ENCODE data around the gene PKNOX2. TPM values are rescaled to one million over a fixed set of nuclear protein-coding genes. Genes with fewer than 3 reads are reported as not detected.

The PKNOX2 gene
- total RNA-seq, 1 donor from 2014 or later = not detected

DNA sequence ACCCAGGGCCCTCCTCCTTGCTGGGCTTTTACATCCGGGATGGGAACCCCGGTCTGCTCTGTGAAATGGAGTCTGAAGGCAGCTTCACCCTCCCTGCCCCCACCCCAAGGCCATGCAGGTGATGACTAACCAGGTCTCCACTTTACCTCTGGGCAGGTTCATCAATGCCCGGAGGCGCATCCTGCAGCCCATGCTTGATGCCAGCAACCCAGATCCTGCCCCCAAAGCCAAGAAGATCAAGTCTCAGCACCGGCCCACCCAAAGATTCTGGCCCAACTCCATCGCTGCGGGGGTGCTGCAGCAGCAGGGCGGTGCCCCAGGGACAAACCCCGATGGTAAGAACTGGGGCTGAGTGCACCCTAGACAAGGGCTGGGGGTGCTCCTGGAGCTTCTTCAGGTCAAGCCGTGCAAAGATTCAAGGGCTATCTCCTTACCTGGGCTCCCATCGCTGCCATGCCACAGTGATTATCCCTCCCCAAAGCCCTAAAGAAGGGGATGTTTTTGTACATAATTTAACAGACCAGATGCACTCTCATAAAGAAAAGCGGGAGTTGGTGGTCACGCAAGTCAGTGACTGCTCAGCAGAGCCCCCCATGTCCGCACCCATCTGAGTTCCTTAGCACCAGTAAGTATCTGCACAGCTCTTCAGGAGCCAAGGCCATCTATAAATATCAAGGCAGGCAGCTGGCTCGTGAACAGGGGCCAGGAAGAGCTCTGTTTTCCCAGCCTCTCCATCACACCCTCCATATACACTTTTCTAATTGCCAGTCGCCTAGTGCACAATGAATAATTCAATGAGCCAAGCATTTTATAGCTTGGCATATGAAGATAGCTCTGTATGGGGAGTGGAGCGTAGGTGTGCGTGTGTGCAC lies 265.5 kb downstream of the PKNOX2 start:
- intact Hi-C loops (cut with micrococcal nuclease) = loop anchor here (1.0 to 5.0 kb wide), 3 partner anchors 137 to 468 kb away; partner anchors contain the start of gene EI24

DNA sequence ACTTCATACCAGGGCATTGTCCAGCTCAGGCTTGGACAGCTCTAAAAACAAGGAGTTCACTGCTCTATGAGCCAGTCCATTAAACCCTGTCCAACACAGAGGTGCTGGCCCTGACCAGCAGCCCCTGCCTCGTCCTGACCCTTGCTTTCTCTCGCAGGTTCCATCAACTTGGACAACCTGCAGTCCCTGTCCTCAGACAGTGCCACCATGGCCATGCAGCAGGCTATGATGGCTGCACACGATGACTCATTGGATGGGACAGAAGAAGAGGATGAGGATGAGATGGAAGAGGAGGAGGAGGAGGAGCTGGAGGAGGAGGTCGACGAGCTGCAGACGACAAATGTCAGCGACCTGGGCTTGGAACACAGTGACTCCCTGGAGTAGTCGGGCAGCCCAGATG lies 266.5 kb downstream of the PKNOX2 start:
- intact Hi-C loops (cut with micrococcal nuclease) = loop anchor here (5.0 kb wide), 1 partner anchor 136 kb away; the partner anchor contains the start of gene EI24

DNA sequence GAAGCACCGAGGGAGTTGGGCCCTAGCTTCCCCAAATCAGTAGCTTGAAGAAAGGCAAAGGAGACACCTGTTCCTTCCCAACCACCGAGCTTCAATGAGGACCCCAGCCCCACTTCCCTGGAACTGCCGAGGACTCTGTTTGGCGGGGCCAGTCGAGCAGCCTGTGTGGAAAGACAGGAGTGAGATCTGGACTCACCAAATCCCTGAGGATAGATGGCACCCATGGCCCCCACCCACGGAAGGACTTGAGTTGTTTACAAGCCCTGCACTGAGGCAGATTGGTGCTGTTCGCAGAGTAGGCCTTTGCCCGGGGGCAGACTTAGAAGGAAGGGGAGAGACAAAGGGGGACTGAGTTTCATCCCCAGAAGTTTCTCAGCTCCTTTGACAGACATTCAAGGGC lies 266.9 kb downstream of the PKNOX2 start:
- intact Hi-C loops (cut with micrococcal nuclease) = loop anchor here (5.0 kb wide), 1 partner anchor 136 kb away; the partner anchor contains the start of gene EI24

DNA sequence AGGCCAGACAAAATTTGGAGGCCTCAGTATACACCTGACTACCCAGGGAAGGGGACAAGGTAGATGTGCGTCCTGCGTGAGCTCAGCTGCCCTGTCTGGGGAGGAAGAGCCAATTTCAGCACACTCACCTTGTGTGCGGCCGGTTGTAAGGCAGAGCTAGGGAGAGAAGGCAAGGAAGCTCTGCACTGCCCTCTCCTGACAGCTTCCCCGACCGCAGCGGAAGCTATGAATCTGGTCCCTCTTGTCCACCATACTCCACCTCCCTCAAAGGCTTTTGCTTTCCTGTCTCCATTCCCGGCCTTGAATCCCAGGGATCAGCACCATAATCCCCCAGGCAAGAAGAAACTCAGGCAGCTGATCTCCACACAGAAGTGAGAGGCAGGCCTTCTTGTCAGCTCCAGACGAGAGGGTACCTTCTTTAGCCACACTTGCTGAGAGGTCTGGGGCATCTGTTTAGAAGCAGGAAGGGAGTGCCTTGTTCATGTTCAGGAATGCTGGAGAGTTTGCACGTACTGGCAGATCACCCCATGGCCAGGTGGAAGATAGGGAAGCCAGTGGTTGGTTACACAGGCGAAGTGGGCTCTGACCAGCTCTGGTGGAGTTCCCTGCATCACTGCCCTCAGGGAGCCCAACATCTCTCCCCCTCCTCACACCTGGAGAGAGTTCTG lies 269.0 kb downstream of the PKNOX2 start:
- intact Hi-C loops (cut with micrococcal nuclease) = loop anchor here (5.0 kb wide), 1 partner anchor 134 kb away; the partner anchor contains the start of gene EI24

DNA sequence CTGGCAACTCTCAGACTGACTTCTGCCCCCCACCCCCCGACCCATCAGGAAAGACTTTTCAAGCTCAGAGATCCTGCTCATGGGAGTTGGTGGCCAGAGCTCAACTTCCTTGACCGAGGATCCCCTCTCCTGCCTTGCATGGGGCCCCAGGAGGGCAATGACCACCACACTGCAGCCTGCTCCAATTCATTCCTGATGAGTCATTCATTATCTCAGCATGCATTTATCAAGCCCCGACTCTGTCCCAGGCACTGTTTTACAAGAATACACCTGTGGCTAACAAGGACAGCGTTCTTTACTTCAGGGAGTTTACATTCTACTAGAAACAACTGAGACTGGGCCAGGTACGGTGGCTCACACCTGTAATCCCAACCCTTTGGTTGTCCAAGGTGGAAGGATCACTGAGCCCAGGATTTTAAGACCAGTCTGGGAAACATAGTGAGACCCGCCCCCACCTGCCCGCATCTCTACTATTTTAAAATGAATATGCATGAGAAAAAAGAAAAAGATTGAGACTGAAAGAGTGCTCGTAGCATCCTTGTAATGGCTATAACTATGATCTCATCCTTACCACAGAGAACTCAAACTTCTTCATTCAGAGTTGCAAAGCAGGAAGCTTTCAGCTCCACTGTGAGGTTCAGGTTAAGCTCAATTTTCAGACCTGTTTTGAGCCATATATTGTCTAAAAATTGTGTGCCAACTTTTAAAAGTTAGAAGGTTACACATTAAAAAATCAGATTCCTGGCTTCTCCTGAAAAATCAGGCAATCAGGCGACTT lies 271.1 kb downstream of the PKNOX2 start:
- intact Hi-C loops (cut with micrococcal nuclease) = no loop called here

DNA sequence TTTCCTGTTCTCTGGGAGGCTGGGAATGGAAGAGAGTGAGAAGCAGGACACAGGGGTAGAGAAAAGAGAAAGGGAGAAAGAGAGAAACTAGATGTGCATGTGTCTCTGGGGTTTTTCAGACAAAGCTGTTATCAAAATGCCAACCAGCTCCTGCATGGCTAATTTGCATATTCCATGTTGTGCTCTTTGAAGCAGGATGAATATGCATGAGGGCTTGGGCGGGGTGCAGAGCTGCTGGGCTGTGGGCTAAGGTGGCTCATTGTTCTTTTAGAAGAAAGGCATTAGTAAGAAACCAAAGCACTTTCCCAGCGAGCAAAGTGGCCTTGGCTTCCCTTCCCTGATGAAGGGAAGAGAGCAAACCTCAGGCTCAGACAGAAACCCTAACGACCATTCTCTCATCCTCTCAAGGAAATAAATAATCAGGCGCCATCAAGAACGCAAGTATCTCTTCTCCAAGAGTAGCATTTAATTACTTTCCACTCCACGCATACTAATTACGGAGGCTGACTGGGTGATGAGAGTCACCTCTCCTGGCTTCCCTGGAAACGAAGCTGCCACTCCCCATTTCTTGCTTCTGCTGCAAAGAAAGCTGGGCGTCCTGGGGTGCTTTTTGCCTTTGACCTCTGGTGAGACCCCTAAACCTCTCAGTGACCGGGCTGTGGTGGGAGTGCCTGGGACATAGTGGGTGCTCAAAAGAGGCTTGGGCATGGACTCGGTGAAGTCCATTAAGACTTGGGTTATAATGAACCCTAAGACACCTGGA lies 277.3 kb downstream of the PKNOX2 start:
- intact Hi-C loops (cut with micrococcal nuclease) = no loop called here

DNA sequence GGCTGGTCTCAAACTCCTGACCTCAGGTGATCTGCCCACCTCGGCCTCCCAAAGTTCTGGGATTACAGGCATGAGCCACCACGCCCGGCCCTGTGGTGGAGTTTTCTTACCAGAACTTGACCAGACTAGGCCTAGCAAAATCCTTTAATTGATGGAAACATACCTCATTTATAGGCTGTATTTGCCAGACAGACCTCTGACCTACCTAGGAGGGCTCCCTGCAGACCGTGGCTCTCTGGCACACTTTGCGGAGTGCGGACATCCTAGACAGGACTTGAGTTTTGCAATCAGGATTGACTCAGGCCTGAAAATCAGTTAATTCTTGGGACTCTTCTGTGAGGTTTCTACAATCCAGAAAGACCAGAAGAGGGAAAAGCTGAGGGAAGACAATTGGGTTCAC lies 278.4 kb downstream of the PKNOX2 start:
- intact Hi-C loops (cut with micrococcal nuclease) = no loop called here

DNA sequence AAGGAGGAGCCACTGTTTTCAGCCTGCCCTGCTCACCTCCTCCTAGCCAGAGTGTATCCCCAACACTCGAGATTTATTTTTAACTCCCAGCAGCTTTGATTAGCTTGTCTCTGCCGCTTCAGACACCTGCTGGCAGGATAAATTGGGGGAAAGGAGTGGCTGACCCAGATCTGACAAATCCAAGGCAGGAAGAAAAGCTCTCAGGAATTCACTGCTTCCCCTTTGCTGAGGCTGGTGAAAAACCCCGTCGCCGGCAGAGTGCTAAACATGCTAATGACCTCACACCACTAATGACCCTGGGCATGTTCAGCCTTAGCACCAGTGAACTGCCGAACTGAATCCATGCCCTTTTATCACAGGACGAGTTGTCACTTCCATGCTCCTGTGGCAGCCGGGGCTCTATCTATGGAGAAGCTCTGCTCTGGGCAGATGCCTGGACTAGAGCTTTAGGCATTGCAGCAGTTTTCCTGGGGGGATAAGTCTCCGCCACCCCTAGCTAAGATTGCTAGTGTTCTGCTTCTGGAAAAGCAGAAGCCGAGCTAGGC lies 279.3 kb downstream of the PKNOX2 start:
- intact Hi-C loops (cut with micrococcal nuclease) = no loop called here

DNA sequence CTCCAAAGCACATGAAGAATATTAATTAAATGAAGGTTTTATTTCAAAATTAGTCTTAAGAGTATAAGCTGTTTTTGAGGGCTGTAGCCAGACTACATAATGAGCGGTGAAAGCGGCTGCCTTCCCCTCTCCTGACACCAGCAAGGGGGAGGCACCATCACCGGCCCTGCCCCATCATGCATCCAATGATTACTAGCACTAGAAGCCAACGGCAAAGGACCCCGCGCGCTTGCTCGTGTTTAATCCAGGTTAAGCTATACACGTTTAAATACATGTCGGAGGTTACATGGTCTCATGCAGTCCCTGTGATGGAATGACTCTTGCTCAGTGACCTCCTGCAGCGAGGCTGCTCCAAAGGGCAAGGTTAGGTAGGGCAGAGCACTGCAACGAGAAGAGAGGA lies 281.2 kb downstream of the PKNOX2 start:
- intact Hi-C loops (cut with micrococcal nuclease) = no loop called here

DNA sequence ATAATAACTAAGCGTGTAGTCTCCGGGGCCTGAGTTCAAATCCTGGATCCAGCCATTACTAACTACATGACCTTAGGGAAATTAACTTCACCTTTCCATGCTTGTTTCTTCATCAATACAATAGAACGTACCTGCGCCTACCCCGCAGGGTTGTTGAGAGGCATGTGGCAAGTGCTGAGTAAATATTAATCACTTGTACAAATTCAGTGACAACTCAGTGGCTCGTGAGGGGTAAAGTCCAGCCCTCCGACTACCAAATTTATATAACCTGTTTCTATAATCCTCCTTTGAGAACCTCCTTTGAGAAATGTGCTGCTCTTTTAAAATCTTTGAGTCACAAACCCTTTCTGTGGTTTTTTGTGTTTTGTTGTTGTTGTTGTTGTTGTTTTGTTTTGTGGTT lies 281.7 kb downstream of the PKNOX2 start:
- intact Hi-C loops (cut with micrococcal nuclease) = no loop called here

DNA sequence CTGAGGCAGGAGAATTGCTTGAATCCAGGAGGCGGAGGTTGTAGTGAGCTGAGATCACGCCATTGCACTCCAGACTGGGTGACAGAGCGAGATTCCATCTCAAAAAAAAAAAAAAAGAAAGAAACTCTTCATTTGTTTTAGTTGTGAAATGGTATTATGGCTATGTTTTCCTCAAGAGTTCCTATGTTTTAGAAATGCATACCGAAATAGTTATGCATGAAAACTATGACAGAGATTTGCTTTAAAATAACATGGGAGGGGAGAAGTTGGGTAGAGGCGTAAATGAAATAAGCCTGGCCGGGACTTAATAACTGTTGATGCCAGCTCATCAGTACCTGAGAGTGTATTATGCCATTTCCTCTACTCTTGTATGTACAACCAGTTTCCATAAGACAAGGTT lies 283.2 kb downstream of the PKNOX2 start:
- intact Hi-C loops (cut with micrococcal nuclease) = no loop called here

DNA sequence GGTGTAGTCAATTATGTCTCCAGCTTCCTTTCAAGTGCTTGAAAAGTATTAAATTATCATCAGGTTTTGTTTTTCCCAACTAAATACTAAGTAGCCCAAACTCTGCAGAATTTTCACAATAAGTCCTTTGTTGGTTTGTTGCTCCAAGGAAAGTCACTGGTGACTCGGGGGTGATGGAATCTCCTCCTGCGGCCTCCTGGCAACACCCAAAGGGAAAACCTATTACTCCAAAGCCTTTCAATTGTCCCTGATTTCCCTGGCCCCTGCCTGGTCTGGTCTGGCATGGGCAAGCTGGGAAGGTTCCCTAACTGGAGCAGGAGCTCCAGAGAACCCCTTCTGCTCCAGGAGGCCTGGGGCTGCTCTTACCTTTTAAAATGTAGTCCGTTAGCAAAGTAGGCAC lies 283.6 kb downstream of the PKNOX2 start:
- intact Hi-C loops (cut with micrococcal nuclease) = no loop called here

DNA sequence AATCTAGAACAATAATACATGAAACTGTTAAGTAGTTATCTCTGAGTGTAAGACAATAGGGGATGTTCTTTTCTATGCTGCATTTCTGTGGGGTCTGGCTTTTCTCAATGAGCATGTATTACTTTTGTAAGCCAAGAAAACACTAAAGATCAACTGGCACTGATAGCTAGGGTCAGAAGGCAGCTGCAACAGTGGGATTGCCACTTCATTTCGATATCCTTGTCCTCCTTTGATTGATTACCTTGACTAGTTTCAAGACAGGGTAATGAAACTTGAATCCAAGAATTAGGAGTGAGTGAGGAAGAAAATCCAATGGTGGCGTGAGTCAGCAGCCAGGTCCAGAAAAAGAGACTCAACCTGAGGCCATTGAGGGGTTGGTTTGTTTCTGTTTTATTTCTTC lies 285.0 kb downstream of the PKNOX2 start:
- intact Hi-C loops (cut with micrococcal nuclease) = no loop called here

DNA sequence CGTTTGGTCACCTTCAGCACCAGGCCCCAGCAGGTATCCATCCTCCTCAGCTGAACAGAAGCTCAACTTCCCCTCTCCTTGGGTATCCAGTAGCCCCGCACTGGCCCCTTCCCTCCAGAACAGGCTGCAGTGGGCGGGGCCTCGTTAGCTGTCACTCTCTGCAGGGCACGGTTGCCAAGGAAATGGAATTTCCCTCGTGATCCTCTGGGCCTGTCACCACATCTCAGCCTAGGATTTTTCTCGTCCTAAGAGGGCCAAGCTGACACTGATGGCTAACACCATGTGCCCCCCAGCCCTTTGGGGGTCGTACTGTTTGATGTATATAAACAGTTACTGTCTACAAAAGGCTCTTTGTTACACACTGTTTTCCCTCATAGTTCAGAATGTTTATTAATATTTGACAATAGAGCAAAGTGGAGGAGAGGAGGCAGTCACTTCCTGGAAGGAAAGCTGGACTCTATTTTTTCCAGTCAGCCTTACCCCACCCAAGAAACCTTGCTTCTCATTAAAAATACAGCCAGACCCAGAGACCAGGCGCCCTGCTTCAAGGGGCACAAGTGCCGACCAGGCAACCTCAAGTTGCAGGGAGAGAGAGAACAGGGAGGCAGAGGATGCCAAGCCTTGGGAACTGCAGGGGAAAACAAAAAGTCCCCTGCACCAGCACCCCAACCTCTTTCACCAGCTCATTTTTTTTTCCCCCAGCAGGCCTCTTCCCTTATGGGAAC lies 287.0 kb downstream of the PKNOX2 start:
- intact Hi-C loops (cut with micrococcal nuclease) = loop anchor here (1.0 kb wide), 1 partner anchor 118 kb away; the partner anchor contains the start of gene EI24

DNA sequence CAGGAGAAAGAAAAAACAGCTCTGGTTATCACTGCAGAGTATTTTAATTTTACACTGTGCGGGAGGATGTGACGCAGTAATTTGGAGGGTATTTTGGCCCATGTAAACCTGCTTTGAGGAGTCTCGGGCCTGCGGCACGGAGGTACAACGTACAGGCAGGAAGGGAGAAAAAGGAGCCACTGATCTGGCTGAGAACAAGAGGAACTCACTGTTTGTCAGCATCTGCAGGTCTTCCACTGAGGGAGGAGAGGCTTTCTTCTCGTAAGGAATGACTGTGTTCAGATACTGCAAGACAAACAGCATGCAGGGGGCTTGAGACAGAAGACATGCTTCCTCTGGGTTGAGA lies 287.5 kb downstream of the PKNOX2 start:
- intact Hi-C loops (cut with micrococcal nuclease) = loop anchor here (1.0 kb wide), 1 partner anchor 117 kb away; the partner anchor contains the start of gene EI24

DNA sequence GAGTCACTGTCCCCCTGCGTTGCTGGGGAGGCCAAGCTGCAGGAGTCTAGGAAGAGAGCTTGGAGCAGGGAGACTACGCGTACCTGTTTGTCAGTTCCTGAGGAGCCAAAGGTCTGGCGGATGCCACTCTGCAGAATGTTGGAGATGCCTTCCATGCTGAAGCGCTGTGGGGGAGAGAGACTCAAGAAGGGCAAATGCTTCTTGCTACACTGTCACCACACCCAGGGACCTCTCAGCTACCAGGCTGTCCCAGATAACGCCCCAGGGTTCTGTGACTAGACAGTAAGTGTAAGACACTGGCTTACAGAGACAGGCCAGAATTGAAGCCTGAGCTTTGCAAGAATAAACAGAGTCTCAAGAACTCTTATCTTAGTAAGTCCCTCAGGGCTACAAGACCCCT lies 289.5 kb downstream of the PKNOX2 start:
- intact Hi-C loops (cut with micrococcal nuclease) = no loop called here

DNA sequence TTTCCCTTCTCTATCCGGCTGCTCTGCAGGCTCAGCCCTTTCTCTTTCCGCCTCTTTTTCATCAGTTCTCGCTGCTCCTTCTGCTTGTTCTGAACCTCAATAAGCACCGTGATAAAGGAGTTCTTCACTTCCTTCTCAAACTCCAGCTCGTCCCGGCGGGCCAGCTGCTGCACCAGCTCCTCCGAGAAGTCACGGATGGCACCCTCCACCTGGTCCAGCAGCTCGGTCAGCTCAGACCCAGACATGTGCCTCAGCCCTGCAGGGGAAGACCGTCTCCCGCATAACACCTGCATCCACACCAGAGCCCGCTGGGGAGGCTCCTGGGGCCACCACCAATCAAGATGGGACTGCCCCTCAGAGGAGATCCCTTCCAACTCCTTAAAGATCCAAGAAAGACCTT lies 291.3 kb downstream of the PKNOX2 start:
- intact Hi-C loops (cut with micrococcal nuclease) = no loop called here

DNA sequence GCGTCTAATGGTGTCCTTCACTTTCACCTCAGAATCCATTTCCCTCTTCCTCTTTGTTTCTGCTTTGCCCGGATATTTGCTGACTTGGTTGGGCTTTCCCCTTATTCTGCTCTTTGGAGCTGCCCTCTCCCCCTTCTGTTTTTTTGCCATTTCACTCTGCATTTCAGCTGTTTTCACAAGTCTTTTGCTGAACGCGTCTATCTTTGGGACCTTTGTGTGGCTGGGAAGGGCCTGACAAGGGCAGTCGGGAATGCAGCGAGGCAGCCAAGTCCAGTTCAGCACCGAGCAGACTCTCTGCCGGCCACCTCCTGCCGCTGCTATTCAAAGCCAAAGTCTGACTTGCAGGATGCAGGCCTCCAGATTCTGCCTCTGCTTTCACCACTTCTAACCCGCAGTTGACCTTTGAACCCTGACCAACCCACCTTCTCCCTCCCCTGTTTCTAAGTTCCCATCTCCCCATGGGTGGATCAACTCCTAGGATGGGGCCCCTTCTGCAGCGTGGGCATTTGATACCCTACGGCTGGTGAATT lies 293.3 kb downstream of the PKNOX2 start:
- intact Hi-C loops (cut with micrococcal nuclease) = no loop called here

DNA sequence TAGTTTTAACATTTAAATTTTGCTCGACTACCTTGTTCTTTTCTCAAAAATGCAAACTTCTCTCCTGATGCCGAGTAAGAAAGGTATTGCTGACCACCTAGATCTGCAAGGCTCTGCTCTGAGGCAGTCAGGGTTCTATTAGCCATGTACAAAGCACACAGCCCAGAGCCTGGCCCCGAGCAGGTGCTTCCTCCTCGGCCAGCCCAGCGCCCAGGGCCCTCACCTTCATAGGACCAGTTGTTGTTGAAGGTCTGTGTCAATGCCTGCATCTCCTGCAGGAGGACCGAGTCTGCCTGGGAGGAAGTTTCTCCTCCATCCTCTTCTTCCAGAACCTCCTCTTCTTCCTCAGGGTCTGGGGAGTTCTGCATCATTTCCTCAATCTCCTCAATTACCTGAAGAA lies 295.7 kb downstream of the PKNOX2 start:
- intact Hi-C loops (cut with micrococcal nuclease) = no loop called here

Measured in T-helper 1 cell treated with Interleukin-12 subunit alpha and Interleukin-12 subunit beta and Interleukin-4 antibody, amounts not matched to agents 30 ng/mL and 1 ng/mL, for 36 hours (primary cell).